Adrenal gland (tissue), 12 donors: ENCODE results near the gene SERPINA5. TPM values are rescaled to one million over a fixed set of nuclear protein-coding genes. Genes with fewer than 3 reads are reported as not detected.
A peak's percentile ranks its signal among the peaks of the same experiment; 100 is the strongest.

ENCODE experiments used
- DNase-seq, 7 donors: peaks; one replicate each; pipeline ENCODE4 v3.0.0-alpha.2; 2019 to 2020
- H3K27ac ChIP-seq, 5 donors: fragments of 200-600 bp; sonication (generic) in 4 of 5; 1 replicate in 3 of 5; 2 replicates in 2 of 5; pipeline versions ENCODE4 v1.5.1 to v1.8.0; 2016 to 2020; ENCODE audit warnings: mild to moderate bottlenecking in 1 of 5
- H3K27me3 ChIP-seq: fragments of 200-600 bp; 2 replicates; pipeline ENCODE4 v1.8.0; 2021
- H3K36me3 ChIP-seq, 2 donors: fragments of 200-600 bp; replicated peaks in 1 of 2; 1 replicate in 1 of 2; 2 replicates in 1 of 2; pipeline versions ENCODE4 v1.5.1 to v1.8.0; 2018 to 2022
- H3K4me1 ChIP-seq, 2 donors: fragments of 200-600 bp; replicated peaks in 1 of 2; 1 replicate in 1 of 2; 2 replicates in 1 of 2; pipeline versions ENCODE4 v1.5.1 to v1.8.0; 2018 to 2021
- H3K4me3 ChIP-seq, 4 donors: fragments of 200-600 bp; sonication (generic) in 3 of 4; one replicate each; pipeline ENCODE4 v1.5.1; 2016 to 2018
- H3K9me3 ChIP-seq, 3 donors: fragments of 200-600 bp; sonication (generic) in 1 of 3; replicated peaks in 1 of 3; 1 replicate in 2 of 3; 2 replicates in 1 of 3; pipeline versions ENCODE4 v1.5.1 to v1.8.0; 2016 to 2021
- CTCF ChIP-seq, 6 experiments: fragments of 450-650 bp in 4 of 6; fragments of 200-600 bp in 2 of 6; sonication (generic) in 1 of 6; IDR thresholded peaks; 1 replicate in 5 of 6; 2 replicates in 1 of 6; pipeline versions ENCODE4 v1.5.1 to v1.8.0; 2016 to 2021; ENCODE audit warnings: antibody characterized with exemption in 6 of 6, mild to moderate bottlenecking in 2 of 6, moderate library complexity in 1 of 6
- POLR2A ChIP-seq, 2 donors: fragments of 450-650 bp; IDR thresholded peaks; one replicate each; pipeline ENCODE4 v1.6.1; 2017; ENCODE audit warnings: antibody characterized with exemption in 2 of 2, mild to moderate bottlenecking in 2 of 2, moderate library complexity in 1 of 2
- WGBS, 4 donors: extraction: QIAGEN DNeasy Blood & Tissue Kit in 2 of 4; methylation state at CpG; one replicate each; pipeline versions ENCODE4 v1.1.5 to v1.1.7; 2013 to 2017; 5-methylcytosine and 5-hydroxymethylcytosine counted together
- intact Hi-C, 2 donors: fragments of 100-400 bp; cut with DNase I; formaldehyde crosslinking; loops; one replicate each; pipeline versions ENCODE4 v1.14.1 to v1.15.0; 2022 to 2023
- polyA plus RNA-seq, 3 donors: library from polyadenylated mRNA; stranded (reverse); fragments of 200-250 nt in 2 of 3; fragments of 350-450 nt in 1 of 3; fragmentation: Illumina TruSeq in 1 of 3; extraction: RNeasy Lipid Tissue Mini Kit (QIAGEN cat#74804) in 1 of 3; gene quantifications; one replicate each; pipeline ENCODE4 v1.2.3, GENCODE V29; 2013 to 2014
- total RNA-seq, 9 donors: library from RNA; depleted of rRNA in 4 of 9; stranded (reverse); fragments of >200 nt in 4 of 9; fragments of 120-200 nt in 1 of 9; fragmentation: NEBNext Ultra II Directional in 1 of 9; extraction: Animal tissue kit (Norgen Biotek cat#: 25700) in 1 of 9; gene quantifications; one replicate each; pipeline versions ENCODE4 v1.1.0 to v1.2.4, GENCODE V29; 2013 to 2023
- donor health status: healthy with polysubstance abuse.
- donor health status: Bipolar disorder and iron deficiency.
- donor health status: DM: yes; HTN: yes; CAD: no.
- donor health status: DM: no; HTN: no; CAD: no.
- donor health status: DM: no; HTN: no; CAD: no.
- donor health status: DM: yes; HTN: yes; CAD: no.

SERPINA5 gene
- total and polyA plus RNA-seq, 12 donors: 83.6 to 1,055 (median 515) TPM

- no peak for DNase-seq
- peaks cover 0 to 18% of the 10 kb centered on the region in 2 donors for H3K36me3 ChIP-seq
- no peaks in the 10 kb centered on the region for H3K9me3 ChIP-seq
- WGBS, 4 donors: 65 to 90% (median 83%) methylated on average over 3 to 4 of the region's 4 CpGs
- no peak for TF ChIP-seq CTCF (IDR thresholded peaks at IDR 0.05)
- no peak for TF ChIP-seq POLR2A (IDR thresholded peaks at IDR 0.05)
- no peaks in the 10 kb centered on the region for H3K27me3 ChIP-seq
- H3K4me1 ChIP-seq: peaks cover 46 to 47% of the 10 kb centered on the region in 2 donors
- H3K4me3 ChIP-seq: no peak overlapping the region
- intact Hi-C loops: no loop called here
- peak overlapping the region in 2 of 5 donors; percentile 17 to 49 for H3K27ac ChIP-seq
Observed at GRCh38 chr14:94586635-94587034, 5.4 kb downstream of the SERPINA5 start.

- Histone ChIP-seq H3K27ac (peak overlapping the region in 2 of 5 donors; percentile 51 to 53), H3K27me3 (no peaks in the 10 kb centered on the region), H3K4me1 (peaks cover 38 to 41% of the 10 kb centered on the region in 2 donors), H3K4me3 (no peak overlapping the region), H3K36me3 (peaks cover 0 to 18% of the 10 kb centered on the region in 2 donors), H3K9me3 (no peaks in the 10 kb centered on the region)
- intact Hi-C loops: no loop called here
- no peak for TF ChIP-seq POLR2A (IDR thresholded peaks at IDR 0.05)
- TF ChIP-seq CTCF (IDR thresholded peaks at IDR 0.05): no peak
- no peak for DNase-seq
- 52 to 60% (median 58%) methylated on average over 4 of the region's 4 CpGs for WGBS, 4 donors
Observed at GRCh38 chr14:94588311-94588710, 7.1 kb downstream of the SERPINA5 start.

GRCh38 chr14:94591073-94591472 is 9.8 kb downstream of the SERPINA5 start:
- Histone ChIP-seq H3K4me3 (no peak overlapping the region), H3K4me1 (peaks cover 26 to 28% of the 10 kb centered on the region in 2 donors), H3K36me3 (peaks cover 0 to 18% of the 10 kb centered on the region in 2 donors), H3K27me3 (no peaks in the 10 kb centered on the region), H3K9me3 (no peaks in the 10 kb centered on the region), H3K27ac (no peak overlapping the region)
- TF ChIP-seq POLR2A (IDR thresholded peaks at IDR 0.05) (no peak), CTCF (IDR thresholded peaks at IDR 0.05) (no peak)
- DNase-seq: no peak
- intact Hi-C loops: no loop called here

GRCh38 chr14:94591871-94592270 is 10.6 kb downstream of the SERPINA5 start:
- intact Hi-C loops: no loop called here
- TF ChIP-seq POLR2A (IDR thresholded peaks at IDR 0.05) (no peak), CTCF (IDR thresholded peaks at IDR 0.05) (no peak)
- H3K36me3 ChIP-seq: peaks cover 0 to 18% of the 10 kb centered on the region in 2 donors
- DNase-seq: no peak
- H3K27ac ChIP-seq: no peak overlapping the region
- 90 to 96% (median 94%) methylated on average over 2 to 8 of the region's 8 CpGs for WGBS, 4 donors
- no peak overlapping the region for H3K4me3 ChIP-seq
- H3K4me1 ChIP-seq: peaks cover 22 to 28% of the 10 kb centered on the region in 2 donors
- H3K27me3 ChIP-seq: no peaks in the 10 kb centered on the region
- no peaks in the 10 kb centered on the region for H3K9me3 ChIP-seq
